ENCODE results near the gene POMT2. TPM values are rescaled to one million over a fixed set of nuclear protein-coding genes. Genes with fewer than 3 reads are reported as not detected.

The POMT2 gene
- total RNA-seq, 1 donor from 2014 or later: 29.4 TPM

DNA sequence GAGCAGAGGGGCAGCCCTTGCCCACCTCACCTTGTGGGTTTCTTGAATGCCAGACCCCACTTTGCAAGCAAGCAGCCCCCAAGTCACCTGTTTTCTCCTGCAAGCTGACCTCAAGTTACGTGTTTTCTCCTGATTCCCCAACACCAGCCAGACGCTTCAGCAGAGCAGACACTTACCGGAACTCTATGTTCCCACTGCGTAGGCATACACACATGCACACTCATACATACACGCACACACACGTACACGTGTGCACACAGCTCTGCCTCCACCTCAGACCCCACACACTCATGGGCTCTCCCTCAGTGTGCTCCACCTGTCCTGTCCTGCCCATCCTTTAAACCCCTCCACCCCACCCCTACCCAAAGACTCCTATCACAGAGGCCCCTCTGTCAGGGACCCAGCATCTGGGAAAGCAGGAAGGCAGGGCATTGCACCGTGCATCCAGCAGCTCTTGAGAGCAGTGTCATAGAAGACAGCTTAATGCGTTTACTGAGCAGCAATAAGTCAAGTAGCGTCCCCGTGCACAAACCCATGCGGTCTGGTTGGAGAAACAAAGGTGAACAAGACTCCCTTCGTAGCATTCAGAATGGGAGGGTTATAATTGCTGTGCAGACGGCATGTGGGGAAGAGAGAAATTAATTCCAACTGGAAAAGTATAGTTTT lies 94.7 kb downstream of the POMT2 start:
- intact Hi-C loops (cut with DNase I): no loop called here
- Histone ChIP-seq H3K36me3 (no peaks in the 10 kb centered on the region), H3K4me3 (no peak overlapping the region), H3K9me3 (no peaks in the 10 kb centered on the region), H3K27me3 (no peaks in the 10 kb centered on the region), H3K27ac (no peak overlapping the region), H3K4me1 (no peaks in the 10 kb centered on the region)
- DNase-seq (no peak), ATAC-seq (no peak)
- TF ChIP-seq, protein P1, sequence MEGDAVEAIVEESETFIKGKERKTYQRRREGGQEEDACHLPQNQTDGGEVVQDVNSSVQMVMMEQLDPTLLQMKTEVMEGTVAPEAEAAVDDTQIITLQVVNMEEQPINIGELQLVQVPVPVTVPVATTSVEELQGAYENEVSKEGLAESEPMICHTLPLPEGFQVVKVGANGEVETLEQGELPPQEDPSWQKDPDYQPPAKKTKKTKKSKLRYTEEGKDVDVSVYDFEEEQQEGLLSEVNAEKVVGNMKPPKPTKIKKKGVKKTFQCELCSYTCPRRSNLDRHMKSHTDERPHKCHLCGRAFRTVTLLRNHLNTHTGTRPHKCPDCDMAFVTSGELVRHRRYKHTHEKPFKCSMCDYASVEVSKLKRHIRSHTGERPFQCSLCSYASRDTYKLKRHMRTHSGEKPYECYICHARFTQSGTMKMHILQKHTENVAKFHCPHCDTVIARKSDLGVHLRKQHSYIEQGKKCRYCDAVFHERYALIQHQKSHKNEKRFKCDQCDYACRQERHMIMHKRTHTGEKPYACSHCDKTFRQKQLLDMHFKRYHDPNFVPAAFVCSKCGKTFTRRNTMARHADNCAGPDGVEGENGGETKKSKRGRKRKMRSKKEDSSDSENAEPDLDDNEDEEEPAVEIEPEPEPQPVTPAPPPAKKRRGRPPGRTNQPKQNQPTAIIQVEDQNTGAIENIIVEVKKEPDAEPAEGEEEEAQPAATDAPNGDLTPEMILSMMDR (IDR thresholded peaks at IDR 0.05): no peak

GRCh38 chr14:77225254-77225653 lies 95.4 kb downstream of the POMT2 start:
- intact Hi-C loops (cut with DNase I): no loop called here
- TF ChIP-seq, protein P1 (IDR thresholded peaks at IDR 0.05): no peak
- H3K36me3 ChIP-seq: no peaks in the 10 kb centered on the region
- no peak for ATAC-seq
- H3K4me1 ChIP-seq: no peaks in the 10 kb centered on the region
- no peak overlapping the region for H3K4me3 ChIP-seq
- H3K27me3 ChIP-seq: no peaks in the 10 kb centered on the region
- no peaks in the 10 kb centered on the region for H3K9me3 ChIP-seq
- H3K27ac ChIP-seq: no peak overlapping the region
- no peak for DNase-seq

Small RNA genes lying within 50 kb of the gene (microRNA-seq; reads per million reads assigned to microRNA genes)
- gene MIR1260A (ENCODE audit: borderline microRNAs expressed): not detected

Other genes with a start within 250 kb of the POMT2 start
- gene CIPC, start 222.6 kb downstream of the POMT2 start, total RNA-seq: 24.9 TPM
- not detected for gene ZDHHC22, start 179.1 kb downstream of the POMT2 start, total RNA-seq
- gene TMEM63C, start 139.1 kb downstream of the POMT2 start, total RNA-seq: 0.06 TPM
- gene NGB, start 49.7 kb downstream of the POMT2 start, total RNA-seq: not detected
- 9.8 TPM for gene GSTZ1, start 153 bp upstream of the POMT2 start, total RNA-seq
- 11.3 TPM for gene TMED8, start 56.2 kb upstream of the POMT2 start, total RNA-seq
- gene SAMD15, start 56.5 kb upstream of the POMT2 start, total RNA-seq: 0.41 TPM
- gene NOXRED1, start 102.6 kb upstream of the POMT2 start, total RNA-seq: 0.55 TPM
- 14.5 TPM for gene VIPAS39, start 136.7 kb upstream of the POMT2 start, total RNA-seq
- 120 TPM for gene AHSA1, start 137.2 kb upstream of the POMT2 start, total RNA-seq
- gene ISM2, start 177.9 kb upstream of the POMT2 start, total RNA-seq: not detected

Data from upper lobe of right lung (tissue), 1 donor.